EL (cell line): ENCODE measurements around the gene DHX35.
"Not testable (repeated sequence)": the region's sequence is repeated elsewhere in the genome, so short reads cannot be mapped to it uniquely, and the experiment has no call there.

Experiments used
- DNase-seq: peaks from one replicate; pipeline ENCODE4 v3.0.0-alpha.2; 2016

Gene DHX35

DNA sequence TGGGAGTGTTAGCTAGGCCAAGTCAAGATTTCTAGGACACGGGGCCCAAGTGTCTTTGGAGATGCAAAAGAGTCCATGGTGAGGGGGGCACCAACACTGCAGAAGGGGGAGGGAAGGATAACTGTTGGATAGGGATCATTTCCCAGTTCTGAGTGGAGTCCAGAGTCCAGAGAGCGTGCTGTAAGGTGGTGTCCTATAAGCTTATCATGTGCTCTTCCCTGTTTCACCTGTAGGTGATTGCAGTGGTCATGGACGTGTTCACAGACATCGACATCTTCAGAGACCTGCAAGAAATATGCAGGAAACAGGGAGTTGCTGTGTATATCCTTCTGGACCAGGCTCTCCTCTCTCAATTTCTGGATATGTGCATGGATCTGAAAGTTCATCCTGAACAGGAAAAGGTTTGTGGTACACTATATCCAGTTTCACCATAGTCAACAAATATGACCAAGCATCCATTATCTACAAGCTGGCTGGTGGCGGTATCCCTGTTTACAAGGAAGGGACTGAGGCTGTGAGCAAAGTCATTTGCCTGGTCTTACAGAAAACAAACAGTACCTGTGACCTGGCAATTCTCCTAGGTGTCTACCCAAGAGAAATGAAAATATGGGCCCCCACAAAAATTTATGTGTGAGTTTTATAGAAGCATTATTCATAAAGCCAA, 20.3 kb upstream of the DHX35 start:
- DNase-seq = no peak

DNA sequence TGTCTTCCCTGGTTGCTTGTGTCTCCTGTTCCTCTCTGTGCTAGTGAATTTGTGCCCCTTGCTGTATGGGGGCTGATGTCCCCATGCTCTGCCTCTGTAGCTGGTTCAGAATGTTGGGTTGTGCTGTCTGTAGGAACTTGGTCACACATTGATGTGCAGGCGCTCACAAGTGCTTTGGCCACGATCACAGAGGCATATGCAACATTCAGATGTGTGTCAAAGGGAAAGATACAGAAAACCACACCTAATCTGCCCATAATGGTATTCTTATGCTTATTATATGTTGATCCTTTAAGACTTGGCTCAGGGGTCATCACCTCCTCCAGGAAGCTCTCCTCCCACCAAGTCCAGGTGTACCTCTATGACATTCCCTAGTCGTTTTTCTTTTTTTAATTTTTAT, 17.1 kb upstream of the DHX35 start:
- no peak for DNase-seq

DNA sequence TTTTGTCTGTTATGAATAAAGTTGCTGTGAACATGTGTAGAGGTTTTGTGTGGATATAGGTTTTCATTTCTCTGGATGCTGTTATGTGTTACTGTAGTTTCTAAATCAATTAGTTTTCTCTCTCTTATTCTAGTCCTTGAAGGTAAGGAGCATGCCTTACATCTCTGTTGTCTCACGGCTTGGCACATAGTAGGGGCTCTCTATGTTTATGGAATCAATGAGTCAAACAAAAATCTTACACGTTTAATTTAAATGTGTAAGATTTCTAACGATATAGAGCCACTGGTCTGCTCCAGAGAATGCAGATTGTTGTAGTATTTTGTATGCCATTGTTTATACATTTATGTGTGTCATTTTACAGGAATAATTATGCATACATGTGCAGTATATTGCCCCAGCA, 15.3 kb upstream of the DHX35 start:
- DNase-seq = no peak

DNA sequence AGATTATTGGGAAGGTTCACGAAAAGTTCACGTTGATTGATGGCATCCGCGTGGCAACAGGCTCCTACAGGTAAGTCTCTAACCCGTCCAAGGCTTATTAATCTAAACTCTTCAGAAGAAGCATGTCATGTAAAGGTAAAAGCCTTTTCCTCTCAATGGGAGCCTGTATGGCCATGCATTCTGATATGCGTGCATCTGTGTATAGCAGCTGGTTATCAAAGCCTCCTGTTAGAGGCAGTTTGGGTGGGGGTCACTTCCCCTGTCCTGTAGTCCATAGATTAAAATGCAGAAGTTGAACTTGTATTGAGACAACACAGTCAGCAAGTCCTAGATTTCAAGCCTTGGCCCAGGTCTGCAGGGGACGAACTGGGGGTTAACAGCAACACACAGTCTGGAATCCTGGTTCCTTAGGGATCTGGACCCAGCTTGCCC, 14.2 kb upstream of the DHX35 start:
- no peak for DNase-seq

DNA sequence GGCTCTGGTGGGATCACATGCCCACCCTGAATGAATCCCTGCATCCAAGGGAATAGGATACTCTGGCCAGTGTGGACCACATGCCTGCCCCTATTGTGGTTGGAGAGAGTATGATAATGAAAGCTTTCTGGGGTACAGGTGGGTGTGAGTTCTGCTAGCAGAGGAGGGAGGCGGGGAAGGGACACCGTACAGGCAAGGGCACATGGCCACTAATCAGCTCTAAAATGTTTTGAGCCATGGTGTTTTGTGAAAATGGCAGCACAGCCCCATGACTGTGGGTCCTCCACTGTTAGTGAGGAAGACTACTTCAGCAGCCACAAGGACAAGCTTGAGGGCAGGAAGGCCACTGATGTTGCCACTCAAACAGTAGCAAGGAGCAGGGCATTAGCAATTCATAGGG, 11.9 kb upstream of the DHX35 start:
- DNase-seq = no peak

DNA sequence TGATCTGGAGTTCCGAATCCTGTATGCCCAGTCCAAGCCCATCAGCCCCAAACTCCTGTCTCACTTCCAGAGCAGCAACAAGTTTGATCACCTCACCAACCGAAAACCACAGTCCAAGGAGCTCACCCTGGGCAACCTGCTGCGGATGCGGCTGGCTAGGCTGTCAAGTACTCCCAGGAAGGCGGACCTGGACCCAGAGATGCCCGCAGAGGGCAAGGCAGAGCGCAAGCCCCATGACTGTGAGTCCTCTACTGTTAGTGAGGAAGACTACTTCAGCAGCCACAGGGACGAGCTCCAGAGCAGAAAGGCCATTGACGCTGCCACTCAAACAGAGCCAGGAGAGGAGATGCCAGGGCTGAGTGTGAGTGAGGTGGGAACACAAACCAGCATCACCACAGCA, 10.5 kb upstream of the DHX35 start:
- no peak for DNase-seq

DNA sequence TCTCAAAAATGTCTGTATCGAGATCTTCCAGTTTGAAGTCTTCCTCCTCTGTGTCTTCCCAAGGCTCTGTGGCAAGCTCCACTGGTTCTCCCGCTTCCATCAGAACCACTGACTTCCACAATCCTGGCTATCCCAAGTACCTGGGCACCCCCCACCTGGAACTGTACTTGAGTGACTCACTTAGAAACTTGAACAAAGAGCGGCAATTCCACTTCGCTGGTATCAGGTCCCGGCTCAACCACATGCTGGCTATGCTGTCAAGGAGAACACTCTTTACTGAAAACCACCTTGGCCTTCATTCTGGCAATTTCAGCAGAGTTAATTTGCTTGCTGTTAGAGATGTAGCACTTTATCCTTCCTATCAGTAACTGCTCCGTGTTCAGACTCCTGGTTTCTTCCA, 10.0 kb upstream of the DHX35 start:
- no peak for DNase-seq

DNA sequence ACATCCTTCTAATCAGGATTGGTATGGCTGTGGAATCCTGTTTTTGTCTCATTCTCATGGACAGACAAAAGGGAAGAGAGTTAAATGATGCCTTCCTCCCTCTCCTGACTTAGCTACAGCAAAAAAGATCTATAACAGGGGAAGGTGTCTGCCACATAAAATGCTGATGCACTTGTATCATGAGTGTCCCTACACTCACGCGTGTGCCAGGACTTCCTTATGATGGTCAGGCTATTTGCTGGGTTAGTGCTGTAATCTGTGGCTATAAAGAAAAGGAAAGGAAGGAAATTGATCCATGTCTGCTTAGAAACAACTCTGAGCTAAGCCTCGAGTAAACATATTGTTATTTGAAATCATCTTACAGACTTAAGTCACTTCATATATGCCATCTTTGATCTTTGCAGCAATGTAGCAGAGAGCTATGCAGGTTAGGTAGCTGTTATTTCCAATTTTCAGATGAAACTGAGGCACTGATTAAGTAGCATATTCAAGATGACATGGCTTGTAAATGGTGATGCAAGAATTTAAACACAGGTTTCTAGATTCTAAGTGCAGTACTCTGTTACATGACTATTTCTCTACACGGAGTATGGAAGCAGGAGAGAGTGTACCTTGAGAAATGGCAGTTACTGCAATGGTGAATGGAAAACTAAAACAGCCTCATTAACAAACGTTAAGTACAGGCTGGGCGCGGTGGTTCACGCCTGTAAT, 8.4 kb upstream of the DHX35 start:
- no peak for DNase-seq

DNA sequence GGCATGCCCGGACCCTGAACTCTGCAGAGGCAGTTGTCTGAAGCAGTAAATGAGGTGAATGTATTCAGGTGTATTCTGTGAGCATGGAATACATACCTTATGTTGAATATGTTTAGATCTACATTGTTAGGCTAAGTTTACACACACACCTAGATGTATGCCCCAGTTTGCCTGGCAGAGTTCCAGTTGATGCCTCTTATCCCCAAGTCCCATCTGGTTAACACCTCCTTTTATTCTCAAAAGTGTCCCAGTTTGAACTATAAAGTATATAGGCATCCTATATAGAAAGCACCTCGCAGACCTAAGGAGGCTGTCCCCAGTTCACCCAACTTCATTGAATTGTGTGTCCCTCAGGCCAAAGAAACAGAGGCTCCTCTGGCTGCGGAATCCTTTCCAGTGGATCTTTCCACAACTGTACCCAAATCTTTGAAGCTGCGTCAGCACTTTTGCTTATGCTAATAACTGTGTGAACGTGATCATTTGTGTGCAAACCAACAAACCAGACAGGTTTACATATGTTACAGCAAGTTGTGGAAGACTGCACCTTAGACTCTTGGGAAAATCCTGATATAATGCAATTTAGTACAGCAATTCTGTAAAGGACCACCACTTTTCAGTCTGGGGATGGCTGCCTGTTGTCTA, 4.8 kb upstream of the DHX35 start:
- DNase-seq = no peak

DNA sequence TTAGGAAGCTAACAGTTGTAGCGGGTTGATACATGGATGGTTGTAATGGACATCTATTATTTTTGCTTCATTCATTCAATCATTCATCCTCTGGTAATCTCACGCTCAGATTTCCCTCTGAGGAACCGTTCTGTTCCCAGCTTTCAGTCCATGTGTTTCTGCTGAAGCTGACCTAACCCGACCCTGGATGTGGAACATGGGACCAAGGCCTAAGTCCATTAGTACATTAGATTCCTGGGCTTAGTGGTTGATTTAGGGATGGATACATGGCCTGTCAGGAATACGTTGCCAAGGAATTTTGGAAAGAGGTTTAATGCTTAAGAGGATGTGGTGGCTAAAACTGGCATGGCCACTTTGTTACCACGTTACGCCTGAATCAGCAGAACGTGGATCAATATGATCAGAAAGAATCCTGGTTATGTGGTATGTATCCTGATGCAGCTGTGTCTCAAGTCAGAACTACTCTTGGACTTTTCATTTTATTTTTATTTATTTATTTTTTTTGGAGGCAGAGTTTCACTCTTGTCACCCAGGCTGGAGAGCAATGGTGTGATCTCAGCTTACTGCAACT, 4.1 kb upstream of the DHX35 start:
- DNase-seq = no peak

DNA sequence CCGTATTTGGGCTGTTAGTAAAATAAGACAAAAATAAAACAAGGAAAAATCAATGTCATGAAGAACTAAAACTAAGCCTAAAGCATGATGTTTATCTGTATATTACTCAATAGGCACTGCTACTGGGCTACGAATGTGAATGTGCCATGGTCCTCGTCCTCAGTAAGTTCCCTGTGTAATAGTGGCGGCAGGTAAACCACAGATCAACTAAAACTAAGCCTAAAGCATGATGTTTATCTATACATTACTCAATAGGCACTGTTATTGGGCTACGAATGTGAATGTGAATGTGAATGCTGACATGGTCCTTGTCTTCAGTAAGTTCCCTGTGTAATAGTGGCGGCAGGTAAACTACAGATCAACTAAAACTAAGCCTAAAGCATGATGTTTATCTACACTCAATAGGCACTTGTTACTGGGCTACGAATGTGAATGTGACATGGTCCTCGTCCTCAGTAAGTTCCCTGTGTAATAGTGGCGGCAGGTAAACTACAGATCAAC, 1.9 kb upstream of the DHX35 start:
- not testable (repeated sequence) for DNase-seq

DNA sequence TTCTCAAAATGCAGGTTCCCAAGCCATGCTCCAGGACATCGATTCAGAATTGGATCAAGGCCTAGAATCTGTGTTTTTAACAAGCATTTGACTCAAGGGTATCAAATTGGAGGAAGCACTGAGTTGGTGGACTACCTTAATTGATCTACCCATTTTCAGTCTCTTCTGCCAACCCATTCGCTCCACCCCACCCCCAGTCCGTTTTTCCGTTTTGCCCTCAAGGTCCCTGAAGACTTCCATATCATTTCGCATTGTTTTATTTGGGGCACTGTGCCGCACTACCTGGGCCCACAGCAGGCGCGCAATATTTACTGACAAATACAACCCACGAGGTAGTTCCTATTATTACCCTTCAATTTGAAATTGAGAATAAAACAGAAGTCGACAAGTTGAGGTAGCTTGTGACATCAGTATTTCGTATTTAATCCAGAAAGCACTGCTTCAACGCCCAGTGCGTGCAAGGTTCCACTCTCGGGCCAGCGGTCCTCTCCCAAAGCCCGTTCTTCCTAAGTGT, 557 bp upstream of the DHX35 start:
- no peak for DNase-seq

DNA sequence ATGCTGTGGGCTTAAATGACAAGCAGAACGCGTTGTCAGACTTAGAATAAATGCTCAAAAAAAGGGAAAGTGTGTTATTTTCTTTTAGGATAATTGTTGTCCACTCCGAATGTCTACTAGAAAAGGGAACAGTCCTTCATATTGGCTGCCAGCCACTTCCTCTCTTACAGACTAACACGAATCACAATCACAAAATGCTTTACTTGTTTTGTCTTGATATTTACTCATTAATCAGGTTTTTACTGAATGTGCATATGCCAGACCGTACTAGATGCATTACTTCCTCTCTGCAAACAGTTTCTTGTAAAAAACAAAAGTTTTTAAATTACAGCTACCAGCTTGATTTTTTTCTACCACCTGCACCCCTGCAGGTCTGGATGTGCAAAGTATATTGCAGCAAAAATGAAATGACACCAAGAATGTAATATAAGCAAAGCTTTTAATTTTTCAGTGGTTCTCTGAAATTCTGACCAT, 821 bp downstream of the DHX35 start:
- no peak for DNase-seq

DNA sequence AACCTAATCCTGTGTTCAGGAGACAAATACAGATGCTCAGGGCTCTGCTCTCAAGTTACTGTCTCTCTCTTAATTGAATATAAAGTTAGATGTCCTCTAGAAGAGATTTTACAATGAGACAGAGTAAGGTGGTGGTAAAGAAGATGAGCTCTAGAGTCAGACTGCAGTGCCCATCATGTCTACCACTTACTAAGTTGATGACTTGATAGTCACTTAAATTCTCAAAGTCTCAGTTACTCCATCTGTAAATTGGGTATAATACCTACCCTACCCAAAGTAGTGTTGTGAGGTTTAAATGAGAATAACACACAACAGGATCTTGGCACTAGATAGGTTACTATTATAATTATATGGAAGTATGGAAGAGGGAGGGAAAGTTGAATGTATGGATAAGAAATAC, 1.6 kb downstream of the DHX35 start:
- no peak for DNase-seq

DNA sequence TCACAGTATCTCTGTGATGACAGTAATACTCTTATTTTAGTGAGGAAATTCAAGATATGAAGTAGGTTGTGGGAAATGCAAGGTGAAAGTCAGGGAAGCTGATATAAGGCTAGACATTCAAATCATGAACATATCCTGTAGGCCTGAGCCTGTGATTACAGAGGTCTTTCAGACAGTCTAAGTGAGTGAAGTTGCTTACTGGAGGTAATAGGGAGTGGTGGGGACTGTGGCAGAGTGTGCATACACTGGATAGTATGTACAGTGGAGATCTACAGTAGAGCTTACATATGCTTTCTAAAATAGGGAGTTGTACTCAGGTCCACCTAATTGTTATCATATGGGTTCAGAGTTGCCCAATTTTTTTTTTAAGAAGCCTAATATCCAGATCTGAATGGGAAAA, 3.1 kb downstream of the DHX35 start:
- no peak for DNase-seq

DNA sequence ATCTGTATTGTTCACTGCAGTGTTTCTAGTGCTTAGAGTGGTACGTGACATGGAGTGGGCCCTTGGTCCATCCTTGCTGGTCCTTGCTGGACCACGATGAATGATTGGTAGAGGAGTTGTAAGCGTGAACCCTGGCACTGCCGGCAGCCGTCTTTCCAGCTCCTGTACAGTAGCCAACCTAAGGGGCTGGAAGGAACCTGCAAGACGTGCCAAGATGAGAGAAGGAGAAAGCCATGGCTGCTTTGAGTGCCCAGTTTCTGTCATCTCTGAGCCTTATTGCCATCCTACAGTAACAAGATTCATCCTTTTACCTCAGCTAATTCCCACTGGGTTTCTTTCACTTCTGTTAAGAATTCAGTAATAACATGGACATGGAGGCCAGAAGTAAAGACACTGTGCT, 5.9 kb downstream of the DHX35 start:
- no peak for DNase-seq

DNA sequence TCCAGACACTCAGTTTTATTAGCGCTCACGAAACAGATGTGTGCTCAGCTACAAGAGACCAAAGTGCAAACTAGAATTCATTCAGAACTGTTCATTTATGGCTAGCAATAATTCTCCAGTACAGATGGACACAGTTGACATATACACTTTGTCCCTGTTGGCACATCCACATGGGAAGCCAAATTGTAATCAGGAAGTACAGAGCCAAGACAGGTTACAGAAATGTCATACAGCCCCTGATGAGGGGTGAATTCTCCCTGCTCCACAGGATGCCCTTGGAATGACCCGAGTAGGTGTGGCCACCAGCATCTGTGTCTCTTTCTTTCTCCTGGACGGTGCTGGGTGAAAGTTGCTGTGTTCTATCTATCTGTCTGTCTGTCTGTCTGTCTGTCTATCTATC, 7.6 kb downstream of the DHX35 start:
- peak; percentile 19 for DNase-seq

DNA sequence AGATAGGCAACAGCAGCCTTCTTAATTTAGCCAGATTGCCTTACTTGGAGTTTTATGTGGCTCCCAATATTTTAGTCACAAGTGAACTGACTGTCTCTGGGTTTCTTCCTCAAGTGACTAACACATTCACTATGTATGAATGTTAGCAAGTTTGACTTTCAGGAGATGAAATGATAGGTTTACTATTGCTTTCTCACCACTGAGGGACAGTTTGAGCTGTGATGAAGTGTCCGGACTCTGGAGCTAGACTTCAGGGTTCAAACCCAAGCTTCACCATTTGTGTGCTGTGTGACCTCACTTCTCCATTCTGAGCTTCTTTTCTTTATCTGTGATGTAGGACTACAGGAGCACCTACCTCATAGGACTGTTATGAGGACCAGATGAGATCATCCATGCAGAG, 8.2 kb downstream of the DHX35 start:
- DNase-seq = peak; percentile 92

DNA sequence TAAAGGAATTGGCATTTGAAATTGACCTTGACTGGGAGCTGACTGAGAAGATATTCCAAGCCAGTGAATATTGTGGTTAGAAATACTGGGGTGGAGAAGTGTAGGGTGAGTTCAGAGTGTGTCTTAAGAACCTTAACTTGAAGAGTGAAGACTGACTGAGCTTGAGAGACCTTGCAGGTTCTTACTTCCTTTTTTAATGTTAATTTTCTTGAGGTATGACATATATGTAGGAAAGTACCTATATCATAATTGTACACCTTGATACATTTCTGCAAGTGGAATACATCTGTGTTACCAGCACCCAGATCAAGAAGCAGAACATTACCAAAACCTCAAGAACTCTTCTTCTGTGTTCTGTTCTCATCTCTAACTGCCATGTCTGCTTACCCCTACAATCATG, 11.0 kb downstream of the DHX35 start:
- no peak for DNase-seq

DNA sequence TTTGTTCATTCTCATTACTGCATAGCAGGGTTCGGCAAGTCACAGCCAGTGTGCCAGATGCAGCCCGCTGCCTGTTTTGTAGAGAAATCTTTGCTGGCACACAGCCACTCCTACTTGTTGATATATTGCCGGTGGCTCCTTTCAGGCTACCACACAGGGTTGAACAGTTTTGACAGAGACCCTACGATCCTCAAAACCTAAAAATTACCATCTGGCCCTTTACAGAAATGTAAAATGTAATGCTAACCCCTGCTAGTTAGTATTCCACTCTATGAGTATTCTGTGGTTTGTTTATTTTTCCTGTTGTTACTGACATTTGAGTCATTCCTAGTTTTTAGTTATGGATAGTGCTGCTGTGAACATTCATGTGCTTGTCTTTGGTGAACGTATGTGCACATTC, 11.5 kb downstream of the DHX35 start:
- peak; percentile 62 for DNase-seq

DNA sequence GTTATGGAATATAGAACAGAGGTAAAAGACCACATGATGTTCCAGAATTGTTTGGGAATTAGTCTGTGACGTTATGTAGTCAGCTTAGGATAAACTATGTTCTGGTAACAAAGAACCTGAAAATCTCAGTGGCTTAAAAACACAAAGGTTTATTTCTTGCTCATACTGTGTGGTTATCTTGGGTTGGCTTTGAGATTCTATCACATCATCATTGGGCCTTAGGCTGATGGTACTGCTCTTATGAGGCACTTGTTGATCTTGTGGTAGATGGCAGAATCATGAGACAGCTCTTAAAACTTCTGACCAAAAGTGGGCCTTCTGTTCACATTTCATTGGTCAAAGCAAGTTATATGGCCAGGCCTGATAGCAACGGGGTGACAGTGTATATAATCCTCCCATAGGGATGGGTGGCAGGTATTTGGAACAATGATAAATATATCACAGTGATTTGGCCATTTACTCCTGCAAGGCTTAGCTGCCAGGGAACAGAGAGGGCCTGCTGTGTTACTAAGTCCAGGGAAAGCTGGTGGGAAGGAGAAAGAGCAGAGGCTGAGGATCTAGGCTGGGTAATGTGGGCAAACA, 13.5 kb downstream of the DHX35 start:
- peak; percentile 20 for DNase-seq

DNA sequence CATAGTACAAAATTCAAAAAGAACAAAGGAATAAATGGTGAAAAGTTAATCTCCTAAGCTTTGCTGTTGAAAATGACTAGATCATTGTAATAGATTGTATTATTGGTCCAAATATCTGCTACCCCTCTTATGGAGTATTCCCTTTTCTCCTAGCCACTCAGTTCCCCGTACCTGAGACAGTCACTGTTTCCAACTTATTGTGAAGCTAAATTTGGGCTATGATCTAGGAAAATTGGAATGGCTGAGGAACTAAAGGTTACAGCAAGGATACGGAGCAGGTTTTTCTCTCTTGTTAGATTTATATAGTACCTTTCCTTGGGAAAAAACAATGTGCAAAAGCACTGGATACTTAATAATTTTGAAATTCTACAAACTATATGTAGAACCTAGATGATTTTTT, 17.3 kb downstream of the DHX35 start:
- DNase-seq = no peak

DNA sequence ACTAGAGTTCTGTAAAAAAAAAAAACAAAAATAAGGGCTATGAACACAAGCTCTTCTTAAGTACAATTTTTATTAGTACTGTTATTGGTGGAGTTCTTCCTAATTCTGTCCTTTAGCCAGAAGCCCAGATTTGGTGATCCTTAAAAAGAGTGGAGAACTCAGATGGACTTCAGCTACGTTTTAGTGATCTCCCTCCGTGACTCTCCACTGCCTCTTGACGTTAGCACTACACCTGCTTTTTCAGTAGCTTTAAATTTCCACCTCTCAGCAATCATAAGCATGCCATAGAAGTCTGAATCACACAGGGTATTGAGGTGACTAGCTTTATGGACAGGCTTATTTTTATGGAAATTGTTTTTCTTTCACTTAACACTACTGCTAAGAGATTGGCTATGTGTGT, 17.7 kb downstream of the DHX35 start:
- no peak for DNase-seq
